CD4-positive, alpha-beta memory T cell (primary cell): ENCODE measurements around the gene SERPINA3. TPM values are rescaled to one million over a fixed set of nuclear protein-coding genes. Genes with fewer than 3 reads are reported as not detected.
A peak's percentile ranks its signal among the peaks of the same experiment; 100 is the strongest.
"Not testable (repeated sequence)": the region's sequence is repeated elsewhere in the genome, so short reads cannot be mapped to it uniquely, and the experiment has no call there.

Source experiments
- CTCF ChIA-PET: fragments of 350-600 bp; sonication (Branson Sonifier 250); formaldehyde crosslinking; loops from one replicate; lab custom pipeline; 2021; ENCODE audit warnings: inconsistent platforms; ENCODE audit not compliant: partially characterized antibody; lab: Charles Lee
- POLR2A ChIA-PET: fragments of 350-600 bp; sonication (Branson Sonifier 250); formaldehyde crosslinking; loops from one replicate; lab custom pipeline; 2021; ENCODE audit not compliant: partially characterized antibody; lab: Charles Lee
- DNase-seq, 5 donors: peaks; one replicate each; pipeline versions ENCODE4 v3.0.0 to v3.0.0-alpha.2; 2020 to 2022; ENCODE audit warnings: mixed read lengths in 1 of 5
- H3K27ac ChIP-seq: one replicate; pipeline ENCODE4 v1.7.0; 2013; ENCODE audit warnings: low read depth, low read length
- H3K27me3 ChIP-seq: 2 replicates; pipeline ENCODE4 v1.7.0; 2013; ENCODE audit warnings: mild to moderate bottlenecking, low read length, moderate library complexity; ENCODE audit not compliant: insufficient read depth
- H3K36me3 ChIP-seq: 2 replicates; pipeline ENCODE4 v1.7.0; 2013; ENCODE audit warnings: mild to moderate bottlenecking, low read length, moderate library complexity; ENCODE audit not compliant: insufficient read depth
- H3K4me1 ChIP-seq: 2 replicates; pipeline ENCODE4 v1.7.0; 2013; ENCODE audit warnings: mild to moderate bottlenecking, low read length, moderate library complexity; ENCODE audit not compliant: insufficient read depth
- H3K4me3 ChIP-seq, 2 donors: one replicate each; pipeline ENCODE4 v1.7.0; 2013; ENCODE audit warnings: low read length in 2 of 2, mild to moderate bottlenecking in 1 of 2
- H3K9me3 ChIP-seq, 2 donors: one replicate each; pipeline ENCODE4 v1.7.0; 2013; ENCODE audit warnings: low read length in 2 of 2, control low read depth in 1 of 2; ENCODE audit not compliant: control insufficient read depth in 1 of 2
- H3K27ac Mint-ChIP-seq, 7 donors: one replicate each; pipeline ENCODE4 v1.8.0; 2020 to 2021; ENCODE audit warnings: mixed read lengths in 7 of 7, mild to moderate bottlenecking in 6 of 7, inconsistent platforms in 3 of 7, moderate library complexity in 3 of 7
- H3K27me3 Mint-ChIP-seq, 2 donors: one replicate each; pipeline ENCODE4 v1.8.0; 2020 to 2021; ENCODE audit warnings: mixed read lengths in 2 of 2
- H3K36me3 Mint-ChIP-seq, 2 donors: one replicate each; pipeline ENCODE4 v1.8.0; 2020 to 2021; ENCODE audit warnings: mixed read lengths in 2 of 2, inconsistent platforms in 1 of 2, mild to moderate bottlenecking in 1 of 2
- H3K4me1 Mint-ChIP-seq, 4 donors: one replicate each; pipeline ENCODE4 v1.8.0; 2020 to 2021; ENCODE audit warnings: mixed read lengths in 4 of 4, mild to moderate bottlenecking in 1 of 4
- H3K4me3 Mint-ChIP-seq, 8 donors: one replicate each; pipeline ENCODE4 v1.8.0; 2020 to 2021; ENCODE audit warnings: mixed read lengths in 8 of 8, mild to moderate bottlenecking in 7 of 8, moderate library complexity in 6 of 8, inconsistent platforms in 3 of 8
- H3K9me3 Mint-ChIP-seq, 8 donors: one replicate each; pipeline ENCODE4 v1.8.0; 2020 to 2021; ENCODE audit warnings: mixed read lengths in 8 of 8, mild to moderate bottlenecking in 5 of 8, inconsistent platforms in 3 of 8, moderate library complexity in 1 of 8
- intact Hi-C: fragments of 100-400 bp; cut with micrococcal nuclease; formaldehyde crosslinking; loops from one replicate; pipeline ENCODE4 v1.15.1; 2023
- polyA plus RNA-seq, 2 donors: library from polyadenylated mRNA; unstranded; fragments of 300-500 nt; fragmentation: Illumina TruSeq; gene quantifications; one replicate each; pipeline ENCODE4 v1.2.3, GENCODE V29; 2021
- total RNA-seq, 2 experiments: library from RNA; stranded (reverse); gene quantifications; one replicate each; pipeline ENCODE4 v1.2.3, GENCODE V29; 2021

Gene SERPINA3
- total and polyA plus RNA-seq, 4 experiments from 2014 or later: not detected

- H3K27ac Mint-ChIP-seq, H3K36me3 Mint-ChIP-seq, H3K36me3 ChIP-seq, H3K4me1 ChIP-seq, H3K27ac ChIP-seq, H3K4me3 ChIP-seq, DNase-seq, POLR2A ChIA-PET, H3K4me3 Mint-ChIP-seq, H3K27me3 Mint-ChIP-seq, intact Hi-C loops, H3K9me3 Mint-ChIP-seq, H3K27me3 ChIP-seq, CTCF ChIA-PET, H3K9me3 ChIP-seq, H3K4me1 Mint-ChIP-seq: not testable (repeated sequence)
Observed at GRCh38 chr14:94637814-94638213, 25.6 kb downstream of the SERPINA3 start.

- no peaks in the 10 kb centered on the region for H3K27me3 ChIP-seq
- no peaks in the 10 kb centered on the region for H3K4me1 Mint-ChIP-seq
Observed at GRCh38 chr14:94638339-94638738, 26.1 kb downstream of the SERPINA3 start.

GRCh38 chr14:94638961-94639817, 27.0 kb downstream of the SERPINA3 start:
- Mint-ChIP-seq H3K9me3 (no peaks in the 10 kb centered on the region), H3K27me3 (peaks cover 3 to 8% of the 10 kb centered on the region in 2 donors), H3K36me3 (no peaks in the 10 kb centered on the region), H3K27ac (peak overlapping the region in 1 of 7 donors; percentile 66), H3K4me3 (no peak overlapping the region), H3K4me1 (no peaks in the 10 kb centered on the region)
- Histone ChIP-seq H3K4me1 (no peaks in the 10 kb centered on the region), H3K36me3 (no peaks in the 10 kb centered on the region), H3K27ac (no peak overlapping the region), H3K4me3 (no peak overlapping the region), H3K9me3 (no peaks in the 10 kb centered on the region), H3K27me3 (no peaks in the 10 kb centered on the region)
- intact Hi-C loops: no loop called here
- POLR2A ChIA-PET: no interaction called here
- no peak for DNase-seq
- CTCF ChIA-PET: no interaction called here

More at GRCh38 chr14:94638339-94638738, 26.1 kb downstream of the SERPINA3 start:
- Mint-ChIP-seq H3K4me3 (no peak overlapping the region), H3K9me3 (no peaks in the 10 kb centered on the region), H3K27me3 (peaks cover 5 to 6% of the 10 kb centered on the region in 2 donors), H3K36me3 (no peaks in the 10 kb centered on the region), H3K27ac (peak overlapping the region in 1 of 7 donors; percentile 66)
- ChIA-PET CTCF (no interaction called here), POLR2A (no interaction called here)
- no peaks in the 10 kb centered on the region for H3K36me3 ChIP-seq
- H3K9me3 ChIP-seq: no peaks in the 10 kb centered on the region
- no peak overlapping the region for H3K4me3 ChIP-seq
- no peak overlapping the region for H3K27ac ChIP-seq
- DNase-seq: no peak
- intact Hi-C loops: no loop called here
- H3K4me1 ChIP-seq: no peaks in the 10 kb centered on the region

GRCh38 chr14:94640721-94641631, 28.8 kb downstream of the SERPINA3 start:
- Histone ChIP-seq H3K9me3 (no peaks in the 10 kb centered on the region), H3K36me3 (no peaks in the 10 kb centered on the region), H3K27ac (no peak overlapping the region), H3K4me3 (no peak overlapping the region), H3K4me1 (no peaks in the 10 kb centered on the region), H3K27me3 (no peaks in the 10 kb centered on the region)
- H3K4me1 Mint-ChIP-seq: no peaks in the 10 kb centered on the region
- no peak overlapping the region for H3K27ac Mint-ChIP-seq
- H3K9me3 Mint-ChIP-seq: peaks cover 0 to 4% (median under 1%) of the 10 kb centered on the region in 8 donors
- POLR2A ChIA-PET: no interaction called here
- CTCF ChIA-PET: no interaction called here
- no peaks in the 10 kb centered on the region for H3K36me3 Mint-ChIP-seq
- DNase-seq: no peak
- peaks cover 6 to 10% of the 10 kb centered on the region in 2 donors for H3K27me3 Mint-ChIP-seq
- no peak overlapping the region for H3K4me3 Mint-ChIP-seq
- intact Hi-C loops: no loop called here

GRCh38 chr14:94641632-94641955, 29.4 kb downstream of the SERPINA3 start:
- H3K36me3 ChIP-seq: no peaks in the 10 kb centered on the region
- H3K4me3 ChIP-seq: no peak overlapping the region
- no peak overlapping the region for H3K4me3 Mint-ChIP-seq
- H3K4me1 ChIP-seq: no peaks in the 10 kb centered on the region
- no peaks in the 10 kb centered on the region for H3K9me3 ChIP-seq
- peaks cover 0 to 6% (median 1%) of the 10 kb centered on the region in 8 donors for H3K9me3 Mint-ChIP-seq
- no peaks in the 10 kb centered on the region for H3K4me1 Mint-ChIP-seq
- peaks cover 8 to 10% of the 10 kb centered on the region in 2 donors for H3K27me3 Mint-ChIP-seq
- intact Hi-C loops: no loop called here
- CTCF ChIA-PET: no interaction called here
- DNase-seq: no peak
- no peak overlapping the region for H3K27ac Mint-ChIP-seq
- no peaks in the 10 kb centered on the region for H3K27me3 ChIP-seq
- no peaks in the 10 kb centered on the region for H3K36me3 Mint-ChIP-seq
- POLR2A ChIA-PET: no interaction called here
- H3K27ac ChIP-seq: no peak overlapping the region

GRCh38 chr14:94643316-94644101, 31.3 kb downstream of the SERPINA3 start:
- no peak overlapping the region for H3K4me3 ChIP-seq
- Mint-ChIP-seq H3K36me3 (no peaks in the 10 kb centered on the region), H3K9me3 (peaks cover 0 to 18% (median 4%) of the 10 kb centered on the region in 8 donors), H3K27me3 (peaks cover 7% of the 10 kb centered on the region in 2 donors), H3K4me1 (no peaks in the 10 kb centered on the region), H3K4me3 (no peak overlapping the region), H3K27ac (no peak overlapping the region)
- DNase-seq: no peak
- H3K4me1 ChIP-seq: no peaks in the 10 kb centered on the region
- intact Hi-C loops: no loop called here
- H3K36me3 ChIP-seq: no peaks in the 10 kb centered on the region
- no peaks in the 10 kb centered on the region for H3K27me3 ChIP-seq
- CTCF ChIA-PET: no interaction called here
- H3K27ac ChIP-seq: no peak overlapping the region
- no peaks in the 10 kb centered on the region for H3K9me3 ChIP-seq
- POLR2A ChIA-PET: no interaction called here

GRCh38 chr14:94644102-94644535, 31.9 kb downstream of the SERPINA3 start:
- intact Hi-C loops: no loop called here
- H3K27me3 ChIP-seq: no peaks in the 10 kb centered on the region
- ChIA-PET POLR2A (no interaction called here), CTCF (no interaction called here)
- H3K9me3 Mint-ChIP-seq: peaks cover 0 to 19% (median 7%) of the 10 kb centered on the region in 8 donors
- peaks cover 4 to 7% of the 10 kb centered on the region in 2 donors for H3K27me3 Mint-ChIP-seq
- H3K27ac ChIP-seq: no peak overlapping the region
- H3K4me3 ChIP-seq: no peak overlapping the region
- H3K4me1 ChIP-seq: no peaks in the 10 kb centered on the region
- H3K27ac Mint-ChIP-seq: no peak overlapping the region
- no peak overlapping the region for H3K4me3 Mint-ChIP-seq
- H3K36me3 Mint-ChIP-seq: no peaks in the 10 kb centered on the region
- H3K9me3 ChIP-seq: no peaks in the 10 kb centered on the region
- no peaks in the 10 kb centered on the region for H3K36me3 ChIP-seq
- no peak for DNase-seq
- no peaks in the 10 kb centered on the region for H3K4me1 Mint-ChIP-seq
